Thyroid gland (tissue), 4 donors: ENCODE data around the gene NLRP1. TPM values are rescaled to one million over a fixed set of nuclear protein-coding genes. Genes with fewer than 3 reads are reported as not detected.
"Not testable (repeated sequence)": the region's sequence is repeated elsewhere in the genome, so short reads cannot be mapped to it uniquely, and the experiment has no call there.

Source experiments
- DNase-seq, 2 donors: peaks; one replicate each; pipeline ENCODE4 v3.0.0-alpha.2; 2019
- H3K27ac ChIP-seq, 3 donors: fragments of 200-600 bp; sonication (generic); 1 replicate in 2 of 3; 2 replicates in 1 of 3; pipeline ENCODE4 v1.5.1; 2016 to 2019; ENCODE audit warnings: mild to moderate bottlenecking in 1 of 3, moderate library complexity in 1 of 3
- H3K27me3 ChIP-seq: fragments of 200-600 bp; sonication (generic); one replicate; pipeline ENCODE4 v1.5.1; 2019
- H3K36me3 ChIP-seq, 2 donors: fragments of 200-600 bp; sonication (generic); one replicate each; pipeline ENCODE4 v1.5.1; 2016 to 2019
- H3K4me1 ChIP-seq, 2 donors: fragments of 200-600 bp; sonication (generic); one replicate each; pipeline ENCODE4 v1.5.1; 2017 to 2019
- H3K4me3 ChIP-seq, 3 donors: fragments of 200-600 bp; sonication (generic); replicated peaks in 1 of 3; 1 replicate in 2 of 3; 2 replicates in 1 of 3; pipeline ENCODE4 v1.5.1; 2016; ENCODE audit warnings: mild to moderate bottlenecking in 1 of 3
- H3K9me3 ChIP-seq: fragments of 200-600 bp; sonication (generic); one replicate; pipeline ENCODE4 v1.5.1; 2017
- POLR2A ChIP-seq, 2 donors: fragments of 450-650 bp; IDR thresholded peaks; one replicate each; pipeline ENCODE4 v1.6.1; 2017; ENCODE audit warnings: antibody characterized with exemption in 2 of 2, mild to moderate bottlenecking in 2 of 2, moderate library complexity in 1 of 2
- WGBS, 2 donors: methylation state at CpG; one replicate each; pipeline ENCODE4 v1.1.5; 2017; 5-methylcytosine and 5-hydroxymethylcytosine counted together
- intact Hi-C: fragments of 100-400 bp; cut with DNase I; formaldehyde crosslinking; loops from one replicate; pipeline ENCODE4 v1.15.1; 2023
- total RNA-seq, 4 donors: library from RNA; depleted of rRNA; stranded (reverse); fragments of >200 nt; gene quantifications; one replicate each; pipeline ENCODE4 v1.2.3, GENCODE V29; 2016
- TF ChIP-seq, protein P1 (sequence below), 6 experiments: fragments of 200-600 bp in 3 of 6; fragments of 450-650 bp in 3 of 6; sonication (generic) in 3 of 6; IDR thresholded peaks; one replicate each; pipeline ENCODE4 v1.5.1; 2016 to 2019; ENCODE audit warnings: antibody characterized with exemption in 6 of 6, mild to moderate bottlenecking in 2 of 6, inconsistent platforms in 1 of 6, moderate library complexity in 1 of 6

The NLRP1 gene
- total RNA-seq, 4 donors from 2014 or later, result 28.4 to 36.7 (median 31.8) TPM

GRCh38 chr17:5580367-5580766, 3.9 kb downstream of the NLRP1 start:
- Histone ChIP-seq H3K4me3 (no peak overlapping the region), H3K4me1 (peaks cover 15 to 24% of the 10 kb centered on the region in 2 donors), H3K36me3 (peaks cover 0 to 14% of the 10 kb centered on the region in 2 donors), H3K27me3 (no peaks in the 10 kb centered on the region), H3K27ac (no peak overlapping the region), H3K9me3 (no peaks in the 10 kb centered on the region)
- intact Hi-C loops, result no loop called here
- TF ChIP-seq POLR2A (IDR thresholded peaks at IDR 0.05), result no peak
- TF ChIP-seq, protein P1, sequence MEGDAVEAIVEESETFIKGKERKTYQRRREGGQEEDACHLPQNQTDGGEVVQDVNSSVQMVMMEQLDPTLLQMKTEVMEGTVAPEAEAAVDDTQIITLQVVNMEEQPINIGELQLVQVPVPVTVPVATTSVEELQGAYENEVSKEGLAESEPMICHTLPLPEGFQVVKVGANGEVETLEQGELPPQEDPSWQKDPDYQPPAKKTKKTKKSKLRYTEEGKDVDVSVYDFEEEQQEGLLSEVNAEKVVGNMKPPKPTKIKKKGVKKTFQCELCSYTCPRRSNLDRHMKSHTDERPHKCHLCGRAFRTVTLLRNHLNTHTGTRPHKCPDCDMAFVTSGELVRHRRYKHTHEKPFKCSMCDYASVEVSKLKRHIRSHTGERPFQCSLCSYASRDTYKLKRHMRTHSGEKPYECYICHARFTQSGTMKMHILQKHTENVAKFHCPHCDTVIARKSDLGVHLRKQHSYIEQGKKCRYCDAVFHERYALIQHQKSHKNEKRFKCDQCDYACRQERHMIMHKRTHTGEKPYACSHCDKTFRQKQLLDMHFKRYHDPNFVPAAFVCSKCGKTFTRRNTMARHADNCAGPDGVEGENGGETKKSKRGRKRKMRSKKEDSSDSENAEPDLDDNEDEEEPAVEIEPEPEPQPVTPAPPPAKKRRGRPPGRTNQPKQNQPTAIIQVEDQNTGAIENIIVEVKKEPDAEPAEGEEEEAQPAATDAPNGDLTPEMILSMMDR (IDR thresholded peaks at IDR 0.05), result no peak
- DNase-seq, result no peak

- H3K27me3 ChIP-seq, H3K9me3 ChIP-seq, H3K27ac ChIP-seq, H3K4me3 ChIP-seq, DNase-seq, intact Hi-C loops: not testable (repeated sequence)
- peaks cover 6 to 14% of the 10 kb centered on the region in 2 donors for H3K4me1 ChIP-seq
- 88 to 94% methylated on average over 3 to 4 of the region's 4 CpGs for WGBS, 2 donors
- peaks cover 0 to 14% of the 10 kb centered on the region in 2 donors for H3K36me3 ChIP-seq
Measured at GRCh38 chr17:5578768-5579167, 5.5 kb downstream of the NLRP1 start.

DNA sequence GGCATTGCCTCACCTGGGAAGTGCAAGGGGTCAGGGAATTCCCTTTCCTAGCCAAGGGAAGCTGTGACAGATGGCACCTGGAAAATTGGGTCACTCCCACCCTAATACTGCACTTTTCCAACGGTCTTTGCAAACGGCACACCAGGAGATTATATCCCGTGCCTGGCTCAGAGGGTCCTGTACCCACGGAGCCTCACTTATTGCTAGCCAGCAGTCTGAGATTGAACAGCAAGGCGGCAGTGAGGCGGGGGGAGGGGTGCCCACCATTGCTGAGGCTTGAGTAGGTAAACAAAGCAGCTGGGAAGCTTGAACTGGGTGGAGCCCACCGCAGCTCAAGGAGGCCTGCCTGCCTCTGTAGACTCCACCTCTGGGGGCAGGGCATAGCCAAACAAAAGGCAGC, 11.3 kb downstream of the NLRP1 start:
- DNase-seq, H3K27ac ChIP-seq, H3K4me3 ChIP-seq, H3K9me3 ChIP-seq, H3K36me3 ChIP-seq, H3K27me3 ChIP-seq, H3K4me1 ChIP-seq, intact Hi-C loops: not testable (repeated sequence)
- 93% methylated on average over 6 to 7 of the region's 7 CpGs for WGBS, 2 donors

DNA sequence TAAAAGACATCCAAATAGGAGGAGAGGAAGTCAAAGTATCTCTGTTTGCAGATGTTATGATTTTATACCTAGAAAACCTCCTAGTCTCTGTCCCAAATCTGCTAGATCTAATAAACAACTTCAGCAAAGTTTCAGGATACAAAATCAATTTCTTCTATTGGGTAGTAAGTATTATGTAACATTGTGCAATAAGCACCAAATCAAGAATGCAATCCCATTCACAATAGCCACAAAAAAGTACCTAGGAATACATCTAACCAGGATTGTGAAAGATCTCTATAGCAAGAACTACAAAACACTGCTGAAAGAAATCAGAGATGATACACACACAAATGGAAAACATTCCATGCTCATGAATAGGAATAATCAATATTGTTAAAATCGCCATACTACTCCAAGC, 13.0 kb downstream of the NLRP1 start:
- Histone ChIP-seq H3K27ac (no peak overlapping the region), H3K9me3 (no peaks in the 10 kb centered on the region), H3K4me1 (no peaks in the 10 kb centered on the region), H3K36me3 (peaks cover 0 to 2% of the 10 kb centered on the region in 2 donors), H3K27me3 (no peaks in the 10 kb centered on the region), H3K4me3 (no peak overlapping the region)
- no peak for DNase-seq
- WGBS, 2 donors, result 98 to 100% methylated on average over 1 of the region's 1 CpG
- intact Hi-C loops, result no loop called here
- no peak for TF ChIP-seq POLR2A (IDR thresholded peaks at IDR 0.05)
- TF ChIP-seq, protein P1 (IDR thresholded peaks at IDR 0.05), result no peak

DNA sequence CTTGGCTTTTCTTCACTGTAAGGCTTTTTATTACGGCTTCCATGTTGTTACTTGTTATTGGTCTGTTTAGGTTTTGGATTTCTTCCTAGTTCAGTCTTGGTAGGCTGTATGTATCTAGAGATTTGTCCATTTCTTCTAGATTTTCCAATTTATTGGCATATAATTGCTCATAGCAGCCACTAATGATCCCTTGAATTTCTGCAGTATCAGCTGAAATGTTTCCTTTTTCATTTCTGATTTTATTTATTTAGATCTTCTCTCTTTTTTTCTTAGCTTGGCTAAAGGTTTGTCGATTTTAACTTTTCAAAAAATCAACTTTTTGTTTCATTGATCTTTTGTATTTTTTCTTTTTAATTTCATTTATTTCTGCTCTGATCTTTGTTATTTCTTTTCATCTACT, 18.5 kb downstream of the NLRP1 start:
- H3K4me3 ChIP-seq, result no peak overlapping the region
- TF ChIP-seq, protein P1 (IDR thresholded peaks at IDR 0.05), result no peak
- no peaks in the 10 kb centered on the region for H3K36me3 ChIP-seq
- no peaks in the 10 kb centered on the region for H3K9me3 ChIP-seq
- no peak overlapping the region for H3K27ac ChIP-seq
- no peaks in the 10 kb centered on the region for H3K4me1 ChIP-seq
- 87 to 91% methylated on average over 2 of the region's 2 CpGs for whole genome bisulfite sequencing, 2 donors
- DNase-seq, result no peak
- intact Hi-C loops, result no loop called here
- no peaks in the 10 kb centered on the region for H3K27me3 ChIP-seq

DNA sequence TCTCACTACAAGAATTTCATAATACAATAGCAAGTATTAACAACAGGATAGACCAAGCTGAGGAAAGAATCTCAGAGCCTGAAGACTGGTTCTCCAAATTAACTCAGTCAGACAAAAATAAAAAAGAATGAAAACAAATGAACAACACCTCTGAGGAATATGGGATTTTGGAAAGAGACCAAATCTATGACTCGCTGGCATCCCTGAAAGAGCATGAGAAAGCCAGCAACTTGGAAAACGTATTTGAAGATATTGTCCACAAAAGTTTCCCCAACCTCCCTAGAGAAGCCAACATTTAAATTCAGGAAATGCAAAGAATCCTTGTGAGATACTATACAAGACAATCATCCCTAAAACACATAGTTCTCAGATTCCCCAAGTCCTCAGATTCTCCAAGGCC, 20.9 kb downstream of the NLRP1 start:
- Histone ChIP-seq H3K36me3 (peaks cover 7 to 9% of the 10 kb centered on the region in 2 donors), H3K4me1 (no peaks in the 10 kb centered on the region), H3K9me3 (no peaks in the 10 kb centered on the region), H3K27me3 (no peaks in the 10 kb centered on the region), H3K27ac (no peak overlapping the region), H3K4me3 (no peak overlapping the region)
- intact Hi-C loops, result no loop called here
- TF ChIP-seq POLR2A (IDR thresholded peaks at IDR 0.05), result no peak
- TF ChIP-seq, protein P1 (IDR thresholded peaks at IDR 0.05), result no peak
- WGBS, 2 donors, result 79 to 81% methylated on average over 2 of the region's 2 CpGs
- DNase-seq, result no peak
